ENCODE results near the gene ZC3HAV1L. TPM values are rescaled to one million over a fixed set of nuclear protein-coding genes. Genes with fewer than 3 reads are reported as not detected.

The ZC3HAV1L gene
- total and polyA plus RNA-seq, 2 of the 8 experiments (the other 6 are each of a cell fraction or from before 2014, with no cell fraction given), result 5.2 to 7.0 TPM

DNA sequence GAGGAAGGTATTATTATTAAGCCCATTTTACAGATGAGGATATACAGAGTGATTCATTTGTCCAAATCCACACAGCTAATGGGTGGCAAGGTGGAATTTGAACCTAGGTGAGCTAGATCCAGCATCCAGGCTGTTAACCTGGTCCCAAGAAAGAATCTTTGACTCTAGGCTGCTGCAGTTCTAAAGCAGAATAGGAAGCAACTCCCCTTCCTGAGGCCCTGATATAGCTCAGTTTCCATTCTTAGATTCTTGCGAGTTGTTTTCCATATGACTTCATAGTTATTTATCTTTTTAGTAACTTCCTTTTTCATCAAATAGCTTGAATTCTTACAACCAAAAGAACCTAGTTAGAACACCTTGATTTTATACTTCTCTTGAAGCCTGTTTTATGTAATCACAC lies 24.1 kb upstream of the ZC3HAV1L start:
- H4K91ac ChIP-seq (replicated peaks; ENCODE audit: insufficient read length, low read length), result no peak overlapping the region
- no peaks in the 10 kb centered on the region for H3K4me1 ChIP-seq (replicated peaks in 1 of 4; ENCODE audit: control insufficient read depth in 3 of 4, insufficient read depth in 4 of 4, low read length in 3 of 4)
- CTCF ChIA-PET (ENCODE audit: partially characterized antibody), result interaction anchor here (0.6 to 2.6 kb wide), 6 partner anchors 10 to 505 kb away, joined by 3 to 12 read pairs (median 4); no protein-coding TSS in a partner anchor
- TF ChIP-seq EZH2 (IDR thresholded peaks at IDR 0.05; ENCODE audit: low read depth, low read length, severe bottlenecking) (no peak), CBX5 (IDR thresholded peaks at IDR 0.05; ENCODE audit: low read depth, low read length) (no peak), BCL11A (IDR thresholded peaks at IDR 0.05; ENCODE audit: low read depth in 2 of 2, low read length in 2 of 2) (no peak), BACH1 (IDR thresholded peaks at IDR 0.05; ENCODE audit: low read length) (no peak), KDM1A (IDR thresholded peaks at IDR 0.05; ENCODE audit: borderline replicate concordance, low read length) (no peak), SIN3A (conservative IDR thresholded peaks at IDR 0.05 in 1 of 2, IDR thresholded peaks at IDR 0.05 in 1 of 2; ENCODE audit: low read depth in 1 of 2, low read length in 2 of 2) (no peak), ZNF274 (IDR thresholded peaks at IDR 0.05; ENCODE audit: borderline replicate concordance, extremely low read depth, low read length) (no peak), YY1 (IDR thresholded peaks at IDR 0.05; ENCODE audit: low read depth, low read length) (no peak), SP4 (IDR thresholded peaks at IDR 0.05; ENCODE audit: low read length) (no peak), RFX5 (IDR thresholded peaks at IDR 0.05; ENCODE audit: borderline replicate concordance, low read depth, low read length) (no peak), HDAC6 (IDR thresholded peaks at IDR 0.05; ENCODE audit: low read depth, low read length) (no peak), GTF2F1 (IDR thresholded peaks at IDR 0.05; ENCODE audit: borderline replicate concordance, low read depth, low read length) (no peak)
- TF ChIP-seq, protein P1, sequence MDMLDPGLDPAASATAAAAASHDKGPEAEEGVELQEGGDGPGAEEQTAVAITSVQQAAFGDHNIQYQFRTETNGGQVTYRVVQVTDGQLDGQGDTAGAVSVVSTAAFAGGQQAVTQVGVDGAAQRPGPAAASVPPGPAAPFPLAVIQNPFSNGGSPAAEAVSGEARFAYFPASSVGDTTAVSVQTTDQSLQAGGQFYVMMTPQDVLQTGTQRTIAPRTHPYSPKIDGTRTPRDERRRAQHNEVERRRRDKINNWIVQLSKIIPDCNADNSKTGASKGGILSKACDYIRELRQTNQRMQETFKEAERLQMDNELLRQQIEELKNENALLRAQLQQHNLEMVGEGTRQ (IDR thresholded peaks at IDR 0.05; ENCODE audit: low read length), result no peak

More for the DNA sequence above, 24.1 kb upstream of the ZC3HAV1L start:
- no peak overlapping the region for H3K27ac ChIP-seq (ENCODE audit: low read depth, low read length)
- H3K9me3 ChIP-seq (ENCODE audit: insufficient read depth in 2 of 2, low read depth in 1 of 2, low read length in 1 of 2), result no peaks in the 10 kb centered on the region
- H4K8ac ChIP-seq (ENCODE audit: extremely low read depth, insufficient read depth, low read length), result no peak overlapping the region
- H3K4me2 ChIP-seq (ENCODE audit: insufficient read depth in 1 of 2, low read depth in 2 of 2, low read length in 2 of 2), result no peak overlapping the region
- no peak overlapping the region for H2BK15ac ChIP-seq (ENCODE audit: low read length)
- H2AK5ac ChIP-seq (ENCODE audit: low read depth, low read length), result no peak overlapping the region
- H3K36me3 ChIP-seq (ENCODE audit: control insufficient read depth in 2 of 4, insufficient read depth in 4 of 4, low read length in 3 of 4), result peaks cover 0 to 21% (median 9%) of the 10 kb centered on the region in 4 experiments; a peak in 6 of 8 replicates
- H2BK120ac ChIP-seq (replicated peaks; ENCODE audit: low read depth, low read length), result no peak overlapping the region
- DNase-seq (ENCODE audit: low read depth in 1 of 2, low spot score in 2 of 2), result no peak
- no peak for FAIRE-seq
- no peak overlapping the region for H3K23ac ChIP-seq (ENCODE audit: insufficient read length)
- no peaks in the 10 kb centered on the region for H3K23me2 ChIP-seq (ENCODE audit: low read depth, low read length)
- H3K56ac ChIP-seq (replicated peaks; ENCODE audit: insufficient read length, low read depth, low read length), result no peak overlapping the region
- no peaks in the 10 kb centered on the region for H3K79me2 ChIP-seq (ENCODE audit: control insufficient read depth in 1 of 2, insufficient read depth in 2 of 2, low read length in 2 of 2)
- peaks cover 0 to 2% of the 10 kb centered on the region in 2 experiments for H4K20me1 ChIP-seq (replicated peaks in 1 of 2; ENCODE audit: control insufficient read depth in 1 of 2, insufficient read depth in 2 of 2, low read length in 2 of 2)
- no peaks in the 10 kb centered on the region for H3K27me3 ChIP-seq (replicated peaks in 1 of 4; ENCODE audit: control insufficient read depth in 3 of 4, extremely low read depth in 1 of 4, insufficient read depth in 3 of 4, low read length in 3 of 4)
- no peak overlapping the region for H2BK12ac ChIP-seq (ENCODE audit: low read depth, low read length)
- no peak overlapping the region for H3K9ac ChIP-seq (replicated peaks in 1 of 4; ENCODE audit: extremely low read depth in 1 of 4, low read depth in 3 of 4, low read length in 3 of 4)
- no peak overlapping the region for H3K14ac ChIP-seq (ENCODE audit: insufficient read length)
- H2BK5ac ChIP-seq (ENCODE audit: low read depth, low read length), result no peak overlapping the region
- no peak overlapping the region for H2BK20ac ChIP-seq (ENCODE audit: low read length)
- H4K5ac ChIP-seq (ENCODE audit: insufficient read length, low read depth, low read length), result no peak overlapping the region
- no peak overlapping the region for H2AFZ ChIP-seq (ENCODE audit: low read length)
- no peaks in the 10 kb centered on the region; the same call in 1 of the 2 replicates for H3K79me1 ChIP-seq (ENCODE audit: low read depth, low read length)
- 80% methylated on average over 1 of the region's 1 CpG; no CpG with 5 or more reads in 1 of the 2 experiments for WGBS, 2 experiments (ENCODE audit: extremely low coverage in 1 of 2, insufficient coverage in 1 of 2, insufficient read length in 1 of 2, insufficient replicate concordance in 2 of 2, low coverage in 1 of 2, low lambda C conversion rate in 2 of 2, missing lambda C conversion rate in 1 of 2)
- POLR2A ChIA-PET (ENCODE audit: partially characterized antibody), result interaction anchor here (1.5 to 3.3 kb wide), 2 partner anchors 24 to 46 kb away, joined by 3 to 12 read pairs; partner anchors contain the start of gene ZC3HAV1L
- H3K4ac ChIP-seq (replicated peaks; ENCODE audit: insufficient read length, low read depth, low read length), result no peak overlapping the region
- no peak overlapping the region for H3K4me3 ChIP-seq (ENCODE audit: extremely low read depth in 1 of 4, insufficient read depth in 2 of 4, low read depth in 3 of 4, low read length in 4 of 4)
- H3K18ac ChIP-seq (ENCODE audit: extremely low read depth, low read length), result no peak overlapping the region
